Heart right ventricle (tissue), 16 donors: ENCODE measurements around the gene ZSWIM5. TPM values are rescaled to one million over a fixed set of nuclear protein-coding genes. Genes with fewer than 3 reads are reported as not detected.

ENCODE experiments used
- ATAC-seq, 8 donors: fragments of 200-7000 bp; cut with Tn5 transposase; one replicate each; pipeline ENCODE4 v1.9.1; 2020; ENCODE audit warnings: mild to moderate bottlenecking in 8 of 8, moderate library complexity in 8 of 8, moderate number of reproducible peaks in 1 of 8
- DNase-seq, 2 donors: peaks; one replicate each; pipeline ENCODE4 v3.0.0-alpha.2; 2020
- H3K27ac ChIP-seq, 10 donors: fragments of 200-600 bp; sonication (generic) in 2 of 10; one replicate each; pipeline versions ENCODE4 v1.5.0 to v1.8.0; 2020 to 2022; ENCODE audit warnings: mild to moderate bottlenecking in 3 of 10
- H3K27me3 ChIP-seq, 7 donors: fragments of 200-600 bp; one replicate each; pipeline ENCODE4 v1.8.0; 2021 to 2022; ENCODE audit warnings: mild to moderate bottlenecking in 2 of 7
- H3K36me3 ChIP-seq, 9 donors: fragments of 200-600 bp; sonication (generic) in 1 of 9; one replicate each; pipeline versions ENCODE4 v1.5.0 to v1.8.0; 2020 to 2022; ENCODE audit warnings: mild to moderate bottlenecking in 2 of 9
- H3K4me1 ChIP-seq, 9 donors: fragments of 200-600 bp; sonication (generic) in 1 of 9; one replicate each; pipeline versions ENCODE4 v1.5.0 to v1.8.0; 2020 to 2022; ENCODE audit warnings: mild to moderate bottlenecking in 4 of 9
- H3K4me3 ChIP-seq, 10 donors: fragments of 200-600 bp; sonication (generic) in 2 of 10; one replicate each; pipeline versions ENCODE4 v1.5.0 to v1.8.0; 2020 to 2022; ENCODE audit warnings: mild to moderate bottlenecking in 7 of 10, moderate library complexity in 2 of 10
- H3K9me3 ChIP-seq, 11 donors: fragments of 200-600 bp in 10 of 11; sonication (generic) in 2 of 11; one replicate each; pipeline versions ENCODE4 v1.5.0 to v1.8.0; 2013 to 2022; ENCODE audit warnings: mild to moderate bottlenecking in 2 of 11, control low read depth in 1 of 11, moderate library complexity in 1 of 11
- CTCF ChIP-seq, 9 donors: fragments of 200-600 bp; sonication (generic) in 2 of 9; IDR thresholded peaks; one replicate each; pipeline versions ENCODE4 v1.5.0 to v1.8.0; 2021 to 2022; ENCODE audit warnings: antibody characterized with exemption in 9 of 9, mild to moderate bottlenecking in 5 of 9, moderate library complexity in 1 of 9
- WGBS, 2 donors: extraction: QIAGEN DNeasy Blood & Tissue Kit; methylation state at CpG; one replicate each; pipeline ENCODE4 v1.1.7; 2013; ENCODE audit warnings: inconsistent platforms in 1 of 2; 5-methylcytosine and 5-hydroxymethylcytosine counted together
- intact Hi-C, 10 donors: fragments of 100-400 bp; cut with DNase I; formaldehyde crosslinking; loops; one replicate each; pipeline versions ENCODE4 v1.11.1 to v1.14.2; 2022
- polyA plus RNA-seq, 2 donors: library from polyadenylated mRNA; stranded (reverse); fragments of 200-250 nt; gene quantifications; one replicate each; pipeline ENCODE4 v1.2.3, GENCODE V29; 2013
- total RNA-seq, 10 donors: library from RNA; stranded (reverse); fragmentation: NEBNext Ultra II Directional in 3 of 10; extraction: Animal tissue kit (Norgen Biotek cat#: 25700) in 3 of 10; gene quantifications; one replicate each; pipeline versions ENCODE4 v1.2.1 to v1.2.4, GENCODE V29; 2021 to 2023
- donor health status: Arrhythmogenic right ventricular cardiomyopathy.
- donor health status: ischemic (EF 13 %, LVEDD 7.1; RV severe dilation, severe dysfunction).
- donor health status: healthy with polysubstance abuse.
- donor health status: DM: no; HTN: yes; CAD: no.
- donor health status: DM: no; HTN: no; CAD: no.
- donor health status: ischemic (EF 25% LVEDD 6.9; RV normal size, moderate dysfunction).
- donor health status: ischemic (EF 25% LVEDD 5.7; RV mildly dilated, moderate dysfunction).
- donor health status: healthy.
- donor health status: DM: yes; HTN: yes; CAD: no.
- donor health status: Ischemic cardiomyopathy.
- donor health status: ischemic (EF 35%, LVEDD 5.7; RV mildly dilated, moderate dysfunction).
- donor health status: nonischemic (EF 11% LVEDD 7.7; RV severe dilation, severe dysfunction).
- donor health status: DM: yes; HTN: yes; CAD: no.
- donor health status: PGD.
- donor health status: ischemic (EF 29% LVEDD 5.4; RV normal size, mild dysfunction).
- donor health status: nonischemic (EF 23%, LVEDD 6.1; RV moderate dilation, normal function).

Gene ZSWIM5
- total and polyA plus RNA-seq, 12 donors: 0.22 to 1.7 (median 0.77) TPM

- intact Hi-C loops: loop anchor here in 7 of 10 donors (2.0 to 10.0 kb wide), 7 partner anchors 222 to 558 kb away; partner anchors contain the start of gene TESK2 (in 4 of the 7)
- H3K9me3 ChIP-seq: no peaks in the 10 kb centered on the region
- H3K36me3 ChIP-seq: peaks cover 0 to 27% (median 12%) of the 10 kb centered on the region in 9 donors
These were observed 189.6 kb downstream of the ZSWIM5 start for GRCh38 chr1:45016767-45017166.

GRCh38 chr1:45016090-45016697 is 190.2 kb downstream of the ZSWIM5 start:
- DNase-seq (no peak), ATAC-seq (no peak)
- H3K4me1 ChIP-seq: peaks cover 7 to 36% (median 22%) of the 10 kb centered on the region in 9 donors
- no peaks in the 10 kb centered on the region for H3K27me3 ChIP-seq
- H3K27ac ChIP-seq: no peak overlapping the region
- H3K36me3 ChIP-seq: peaks cover 0 to 27% (median 12%) of the 10 kb centered on the region in 9 donors
- H3K9me3 ChIP-seq: no peaks in the 10 kb centered on the region
- 84 to 94% methylated on average over 2 of the region's 2 CpGs for WGBS, 2 donors
- no peak overlapping the region for H3K4me3 ChIP-seq
- no peak for TF ChIP-seq CTCF (IDR thresholded peaks at IDR 0.05)
- intact Hi-C loops: loop anchor here in 7 of 10 donors (2.0 to 10.0 kb wide), 7 partner anchors 221 to 559 kb away; partner anchors contain the start of gene TESK2 (in 4 of the 7)

More at GRCh38 chr1:45016767-45017166, 189.6 kb downstream of the ZSWIM5 start:
- no peak for TF ChIP-seq CTCF (IDR thresholded peaks at IDR 0.05)
- H3K27me3 ChIP-seq: no peaks in the 10 kb centered on the region
- ATAC-seq (no peak), DNase-seq (no peak)
- H3K27ac ChIP-seq: no peak overlapping the region
- H3K4me3 ChIP-seq: no peak overlapping the region
- WGBS, 2 donors: 65 to 67% methylated on average over 6 of the region's 6 CpGs
- H3K4me1 ChIP-seq: peaks cover 3 to 30% (median 17%) of the 10 kb centered on the region in 9 donors

- WGBS, 2 donors: 78 to 89% methylated on average over 2 of the region's 2 CpGs
- H3K4me3 ChIP-seq: no peak overlapping the region
- H3K36me3 ChIP-seq: peaks cover 0 to 27% (median 12%) of the 10 kb centered on the region in 9 donors
- H3K27ac ChIP-seq: no peak overlapping the region
- DNase-seq (no peak), ATAC-seq (no peak)
- H3K9me3 ChIP-seq: no peaks in the 10 kb centered on the region
- peaks cover 7 to 37% (median 23%) of the 10 kb centered on the region in 9 donors for H3K4me1 ChIP-seq
- intact Hi-C loops: loop anchor here in 8 of 10 donors (2.0 to 10.0 kb wide), 10 partner anchors 221 to 559 kb away; partner anchors contain the start of gene TESK2 (in 4 of the 8)
- no peaks in the 10 kb centered on the region for H3K27me3 ChIP-seq
- no peak for TF ChIP-seq CTCF (IDR thresholded peaks at IDR 0.05)
These were observed 190.7 kb downstream of the ZSWIM5 start for GRCh38 chr1:45015683-45016082.

- ATAC-seq (peak in 2 of 8 donors; percentile 19 to 23), DNase-seq (peak; percentile 64 to 82)
- H3K9me3 ChIP-seq: no peaks in the 10 kb centered on the region
- peaks cover 0 to 31% (median 12%) of the 10 kb centered on the region in 9 donors for H3K36me3 ChIP-seq
- WGBS, 2 donors: 32 to 35% methylated on average over 6 of the region's 6 CpGs
- H3K4me1 ChIP-seq: peaks cover 16 to 48% (median 34%) of the 10 kb centered on the region in 9 donors
- intact Hi-C loops: loop anchor here (1.0 to 10.0 kb wide), 19 partner anchors 177 to 568 kb away; partner anchors contain the start of genes TESK2 (in 9 of the 10), NASP (in 1 of the 10) and RPS8 (in 1 of the 10)
- TF ChIP-seq CTCF (IDR thresholded peaks at IDR 0.05): peak; percentile 76 to 92 (median 88)
- no peak overlapping the region for H3K4me3 ChIP-seq
- H3K27me3 ChIP-seq: no peaks in the 10 kb centered on the region
- peak overlapping the region in 1 of 10 donors; percentile 9 for H3K27ac ChIP-seq
These were observed 191.9 kb downstream of the ZSWIM5 start for GRCh38 chr1:45014321-45015028.
